Kidney (tissue), 14 donors: ENCODE measurements around the gene ARIH2. TPM values are rescaled to one million over a fixed set of nuclear protein-coding genes. Genes with fewer than 3 reads are reported as not detected.

Source experiments
- DNase-seq, 5 donors: peaks; one replicate each; pipeline ENCODE4 v3.0.0-alpha.2; 2013 to 2020
- FAIRE-seq: peaks from 2 replicates; lab custom pipeline; 2012; peaks lifted over from hg19 to GRCh38; lab: Jason Lieb, UNC
- H3K27ac ChIP-seq, 2 donors: one replicate each; pipeline ENCODE4 v1.7.0; 2013; ENCODE audit warnings: low read depth in 2 of 2, low read length in 2 of 2, inconsistent platforms in 1 of 2
- H3K27me3 ChIP-seq: one replicate; pipeline ENCODE4 v1.7.1; 2013; ENCODE audit warnings: low read length, inconsistent platforms; ENCODE audit not compliant: control insufficient read depth, insufficient read depth
- H3K36me3 ChIP-seq, 3 donors: one replicate each; pipeline versions ENCODE4 v1.7.0 to v1.7.1; 2013; ENCODE audit warnings: low read length in 3 of 3, control low read depth in 1 of 3, inconsistent platforms in 1 of 3; ENCODE audit not compliant: insufficient read depth in 3 of 3, control insufficient read depth in 2 of 3
- H3K4me1 ChIP-seq, 3 donors: one replicate each; pipeline versions ENCODE4 v1.7.0 to v1.7.1; 2013; ENCODE audit warnings: low read length in 3 of 3, inconsistent platforms in 1 of 3, low read depth in 1 of 3; ENCODE audit not compliant: control insufficient read depth in 2 of 3, insufficient read depth in 2 of 3
- H3K4me3 ChIP-seq, 3 donors: one replicate each; pipeline versions ENCODE4 v1.7.0 to v1.8.1; 2013; ENCODE audit warnings: low read length in 3 of 3, control low read depth in 1 of 3, inconsistent platforms in 1 of 3
- H3K9ac ChIP-seq, 3 donors: one replicate each; pipeline versions ENCODE4 v1.7.0 to v1.7.1; 2013; ENCODE audit warnings: low read length in 3 of 3, control low read depth in 1 of 3, inconsistent platforms in 1 of 3
- H3K9me3 ChIP-seq, 3 donors: one replicate each; pipeline versions ENCODE4 v1.7.0 to v1.7.1; 2013; ENCODE audit warnings: low read length in 3 of 3, control low read depth in 1 of 3, inconsistent platforms in 1 of 3; ENCODE audit not compliant: control insufficient read depth in 2 of 3, insufficient read depth in 1 of 3
- CTCF ChIP-seq: IDR thresholded peaks from 3 replicates; pipeline ENCODE4 v1.5.1; 2012; ENCODE audit warnings: mild to moderate bottlenecking, moderate library complexity, borderline replicate concordance; ENCODE audit not compliant: insufficient read depth; ENCODE audit errors: extremely low read depth
- intact Hi-C: fragments of 100-400 bp; cut with DNase I; formaldehyde crosslinking; loops from one replicate; pipeline ENCODE4 v1.11.1; 2022
- polyA plus RNA-seq: library from polyadenylated mRNA; stranded (reverse); fragments of 350-450 nt; fragmentation: Illumina TruSeq; extraction: RNeasy Lipid Tissue Mini Kit (QIAGEN cat#74804); gene quantifications from one replicate; pipeline ENCODE4 v1.2.3, GENCODE V29; 2014; ENCODE audit warnings: low read depth, low replicate concordance; ENCODE audit not compliant: insufficient read depth
- total RNA-seq: library from RNA; stranded (reverse); fragmentation: NEBNext Ultra II Directional; extraction: Animal tissue kit (Norgen Biotek cat#: 25700); gene quantifications from one replicate; pipeline ENCODE4 v1.2.1, GENCODE V29; 2021
- donor health status: control.
- donor health status: control.
- donor health status: control.
- donor health status: control.
- donor health status: control.
- donor health status: DM: yes; HTN: yes; CAD: no.
- donor health status: Normal renal cell carcinoma (clear cell type).

ARIH2 gene
- total and polyA plus RNA-seq, 2 donors from 2014 or later: 30.4 to 75.7 TPM

DNA sequence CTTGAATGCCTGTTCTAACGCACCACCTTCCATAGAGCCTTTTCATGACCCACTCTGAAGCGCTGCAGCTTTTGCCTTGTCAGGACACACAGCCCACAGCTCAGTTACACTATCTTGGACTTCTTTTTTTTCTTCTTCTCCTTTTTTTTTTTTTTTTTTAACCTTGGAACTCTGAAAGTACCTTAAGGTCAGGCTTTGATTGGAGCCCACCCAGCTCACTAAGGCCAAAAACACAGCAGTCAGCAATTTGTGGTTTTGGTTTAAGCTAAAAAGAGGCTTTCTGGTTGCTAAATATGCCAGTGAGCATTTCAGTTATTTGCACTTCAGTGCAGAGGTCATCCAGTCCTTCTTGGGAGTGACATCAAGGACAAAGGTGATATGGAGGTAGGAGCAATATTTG lies 21.7 kb upstream of the ARIH2 start:
- FAIRE-seq: no peak
- TF ChIP-seq CTCF: no peak
- DNase-seq: peak in 1 of 5 donors; percentile 13
- Histone ChIP-seq H3K9ac (no peak overlapping the region), H3K27ac (no peak overlapping the region), H3K36me3 (peaks cover 0 to 1% (median 0%) of the 10 kb centered on the region in 3 donors), H3K4me3 (no peak overlapping the region), H3K4me1 (peaks cover 0 to 8% (median 6%) of the 10 kb centered on the region in 3 donors), H3K9me3 (no peaks in the 10 kb centered on the region), H3K27me3 (no peaks in the 10 kb centered on the region)
- intact Hi-C loops: no loop called here

- H3K4me1 ChIP-seq: peaks cover 0 to 8% (median 6%) of the 10 kb centered on the region in 3 donors
- H3K9ac ChIP-seq: peak overlapping the region in 2 of 3 donors; percentile 68 to 72
- no peaks in the 10 kb centered on the region for H3K36me3 ChIP-seq
- no peaks in the 10 kb centered on the region for H3K27me3 ChIP-seq
- peak in 1 of 5 donors; percentile 6 for DNase-seq
- peak overlapping the region; percentile 82 to 84 for H3K27ac ChIP-seq
- H3K9me3 ChIP-seq: no peaks in the 10 kb centered on the region
- H3K4me3 ChIP-seq: peak overlapping the region; percentile 35 to 86 (median 75)
- intact Hi-C loops: no loop called here
- TF ChIP-seq CTCF: no peak
- no peak for FAIRE-seq
Observed at GRCh38 chr3:48897460-48898376, 20.9 kb upstream of the ARIH2 start.

GRCh38 chr3:48898383-48899234 lies 20.0 kb upstream of the ARIH2 start, which contains the start of gene SLC25A20:
Gene SLC25A20 (minus strand): TSS chr3:48898882. CDS start chr3:48898794, 88 bp downstream.
- no peak for TF ChIP-seq CTCF
- Histone ChIP-seq H3K27ac (peak within 1 kb of the TSS; percentile 82 to 84), H3K27me3 (no peaks in the 10 kb centered on the region), H3K9me3 (no peaks in the 10 kb centered on the region), H3K4me1 (peaks cover 0 to 8% (median 6%) of the 10 kb centered on the region in 3 donors), H3K36me3 (no peaks in the 10 kb centered on the region), H3K4me3 (peak within 1 kb of the TSS; percentile 35 to 86 (median 75)), H3K9ac (peak within 1 kb of the TSS in 2 of 3 donors; percentile 68 to 72)
- no peak for FAIRE-seq
- peak; percentile 88 to 96 (median 92) for DNase-seq
- intact Hi-C loops: no loop called here
